H9 (cell line): Measurements from ENCODE around the gene UROS. TPM values are rescaled to one million over a fixed set of nuclear protein-coding genes. Genes with fewer than 3 reads are reported as not detected.

Experiments used
- DNase-seq: peaks from one replicate; pipeline ENCODE4 v3.0.0-alpha.2; 2017
- H2AFZ ChIP-seq: one replicate; pipeline ENCODE4 v1.6.1; 2013; ENCODE audit warnings: mild to moderate bottlenecking, low read length, control low read depth, moderate library complexity
- H2AK5ac ChIP-seq: 2 replicates; pipeline ENCODE4 v1.6.1; 2013; ENCODE audit warnings: low read length, control low read depth, mixed read lengths; ENCODE audit not compliant: insufficient read length
- H2BK120ac ChIP-seq: one replicate; pipeline ENCODE4 v1.6.1; 2013; ENCODE audit warnings: low read depth, mild to moderate bottlenecking, low read length, control low read depth, inconsistent platforms; ENCODE audit not compliant: poor library complexity, severe bottlenecking
- H2BK12ac ChIP-seq: 2 replicates; pipeline ENCODE4 v1.6.1; 2013; ENCODE audit warnings: low read length, control low read depth, mixed read lengths, low read depth; ENCODE audit not compliant: insufficient read length
- H2BK15ac ChIP-seq: 2 replicates; pipeline ENCODE4 v1.6.1; 2013; ENCODE audit warnings: low read depth, low read length, control low read depth
- H2BK20ac ChIP-seq: one replicate; pipeline ENCODE4 v1.6.1; 2013; ENCODE audit warnings: low read depth, mild to moderate bottlenecking, low read length, control low read depth, inconsistent platforms; ENCODE audit not compliant: poor library complexity, severe bottlenecking
- H2BK5ac ChIP-seq: 2 replicates; pipeline ENCODE4 v1.6.1; 2013; ENCODE audit warnings: low read length, control low read depth, mixed read lengths; ENCODE audit not compliant: insufficient read length
- H3K14ac ChIP-seq: 2 replicates; pipeline ENCODE4 v1.6.1; 2013; ENCODE audit warnings: low read length, control low read depth; ENCODE audit not compliant: insufficient read depth
- H3K18ac ChIP-seq: 2 replicates; pipeline ENCODE4 v1.6.1; 2013; ENCODE audit warnings: low read depth, mild to moderate bottlenecking, mixed read lengths, low read length, control low read depth; ENCODE audit not compliant: insufficient read length
- H3K23ac ChIP-seq: 2 replicates; pipeline ENCODE4 v1.6.1; 2013; ENCODE audit warnings: low read length, control low read depth, mixed read lengths, low read depth; ENCODE audit not compliant: insufficient read length
- H3K23me2 ChIP-seq: 2 replicates; pipeline ENCODE4 v1.6.1; 2013; ENCODE audit warnings: low read depth, mild to moderate bottlenecking, mixed read lengths, low read length, control low read depth; ENCODE audit not compliant: insufficient read length, poor library complexity, severe bottlenecking
- H3K27ac ChIP-seq: 2 replicates; pipeline ENCODE4 v1.5.1; 2013; ENCODE audit warnings: low read length, control low read depth, mixed read lengths, low read depth; ENCODE audit not compliant: insufficient read length
- H3K27me3 ChIP-seq: 2 replicates; pipeline ENCODE4 v1.6.1; 2013; ENCODE audit warnings: low read length, control low read depth, inconsistent platforms; ENCODE audit not compliant: insufficient read depth
- H3K4ac ChIP-seq: 2 replicates; pipeline ENCODE4 v1.6.1; 2013; ENCODE audit warnings: low read depth, mild to moderate bottlenecking, control low read depth, inconsistent platforms, low read length, moderate library complexity
- H3K4me1 ChIP-seq: 2 replicates; pipeline ENCODE4 v1.6.1; 2013; ENCODE audit warnings: low read length, control low read depth, inconsistent platforms; ENCODE audit not compliant: insufficient read depth
- H3K4me2 ChIP-seq: 2 replicates; pipeline ENCODE4 v1.6.1; 2013; ENCODE audit warnings: low read length, control low read depth, mixed read lengths; ENCODE audit not compliant: insufficient read length, insufficient read depth
- H3K56ac ChIP-seq: 2 replicates; pipeline ENCODE4 v1.6.1; 2013; ENCODE audit warnings: low read depth, mild to moderate bottlenecking, mixed read lengths, low read length, control low read depth; ENCODE audit not compliant: insufficient read length
- H3K79me1 ChIP-seq: 2 replicates; pipeline ENCODE4 v1.6.1; 2013; ENCODE audit warnings: low read depth, mild to moderate bottlenecking, moderate library complexity, low read length, control low read depth, inconsistent platforms; ENCODE audit not compliant: insufficient read depth, poor library complexity, severe bottlenecking
- H3K79me2 ChIP-seq: 2 replicates; pipeline ENCODE4 v1.6.1; 2013; ENCODE audit warnings: low read length, control low read depth, inconsistent platforms; ENCODE audit not compliant: insufficient read depth
- H3K9ac ChIP-seq: 2 replicates; pipeline ENCODE4 v1.6.1; 2013; ENCODE audit warnings: low read length, control low read depth, mixed read lengths; ENCODE audit not compliant: insufficient read length; ENCODE audit errors: extremely low read depth
- H3K9me3 ChIP-seq: one replicate; pipeline ENCODE4 v1.6.1; 2013; ENCODE audit warnings: low read depth, low read length, inconsistent platforms; ENCODE audit not compliant: control insufficient read depth
- H3T11ph ChIP-seq: one replicate; pipeline ENCODE4 v1.6.1; 2013; ENCODE audit warnings: mild to moderate bottlenecking, low read length, control low read depth, inconsistent platforms
- H4K20me1 ChIP-seq: one replicate; pipeline ENCODE4 v1.6.1; 2013; ENCODE audit not compliant: control insufficient read depth, insufficient read length, insufficient read depth
- H4K5ac ChIP-seq: 2 replicates; pipeline ENCODE4 v1.6.1; 2013; ENCODE audit warnings: low read depth, mild to moderate bottlenecking, mixed read lengths, low read length, control low read depth; ENCODE audit not compliant: insufficient read length
- H4K8ac ChIP-seq: replicated peaks from 2 replicates; pipeline ENCODE4 v1.6.1; 2013; ENCODE audit warnings: low read length, control low read depth, mixed read lengths, low read depth; ENCODE audit not compliant: insufficient read length
- H4K91ac ChIP-seq: 2 replicates; pipeline ENCODE4 v1.6.1; 2013; ENCODE audit warnings: low read depth, mild to moderate bottlenecking, moderate library complexity, mixed read lengths, low read length, control low read depth; ENCODE audit not compliant: insufficient read length
- H3K27ac Mint-ChIP-seq, 3 experiments: 2 replicates in 2 of 3; 3 replicates in 1 of 3; pipeline ENCODE4 v1.8.0; 2020 to 2021; ENCODE audit warnings: mixed read lengths in 3 of 3, mild to moderate bottlenecking in 1 of 3, moderate library complexity in 1 of 3
- H3K27me3 Mint-ChIP-seq: 2 replicates; pipeline ENCODE4 v1.8.0; 2021; ENCODE audit warnings: low read depth, mild to moderate bottlenecking, moderate library complexity, mixed read lengths
- H3K36me3 Mint-ChIP-seq, 3 experiments: 2 replicates in 2 of 3; 3 replicates in 1 of 3; pipeline ENCODE4 v1.8.0; 2020 to 2021; ENCODE audit warnings: low read depth in 3 of 3, mixed read lengths in 3 of 3; ENCODE audit not compliant: insufficient read depth in 1 of 3
- H3K4me1 Mint-ChIP-seq, 2 experiments: 2 replicates each; pipeline ENCODE4 v1.8.0; 2020; ENCODE audit warnings: mixed read lengths in 2 of 2
- H3K4me3 Mint-ChIP-seq, 2 experiments: 2 replicates in 1 of 2; 3 replicates in 1 of 2; pipeline ENCODE4 v1.8.0; 2020 to 2021; ENCODE audit warnings: mild to moderate bottlenecking in 2 of 2, mixed read lengths in 2 of 2, moderate library complexity in 1 of 2
- H3K9me3 Mint-ChIP-seq, 2 experiments: 2 replicates in 1 of 2; 3 replicates in 1 of 2; pipeline ENCODE4 v1.8.0; 2020; ENCODE audit warnings: mild to moderate bottlenecking in 2 of 2, mixed read lengths in 2 of 2, moderate library complexity in 1 of 2
- CTCF ChIP-seq: fragments of 200-600 bp; sonication (generic); conservative IDR thresholded peaks from 3 replicates; pipeline ENCODE4 v1.8.0; 2021; ENCODE audit warnings: antibody characterized with exemption, mild to moderate bottlenecking
- WGBS: extraction: QIAGEN DNeasy Blood & Tissue Kit; methylation state at CpG from one replicate; pipeline ENCODE4 v1.1.7; 2013; ENCODE audit warnings: missing lambda C conversion rate, low lambda C conversion rate, mixed read lengths; ENCODE audit not compliant: insufficient read length; ENCODE audit errors: extremely low coverage; 5-methylcytosine and 5-hydroxymethylcytosine counted together
- total RNA-seq: library from RNA; stranded (reverse); gene quantifications from 2 replicates; pipeline ENCODE4 v1.2.1, GENCODE V29; 2021

UROS gene
- total RNA-seq, 1 experiment from 2014 or later, result 42.3 TPM

GRCh38 chr10:125744909-125745308 lies 78.1 kb downstream of the UROS start:
- Histone ChIP-seq H2BK12ac (no peak overlapping the region), H2BK15ac (no peak overlapping the region), H3K79me1 (no peaks in the 10 kb centered on the region), H3K23ac (no peak overlapping the region), H3K79me2 (no peaks in the 10 kb centered on the region), H3K4me2 (no peak overlapping the region), H4K8ac (no peak overlapping the region), H3K4me1 (no peaks in the 10 kb centered on the region), H3K18ac (no peak overlapping the region), H3K9ac (no peak overlapping the region), H4K91ac (no peak overlapping the region), H3K27ac (no peak overlapping the region), H3T11ph (no peak overlapping the region), H2AFZ (no peak overlapping the region), H2BK20ac (no peak overlapping the region), H2BK5ac (no peak overlapping the region), H3K56ac (no peak overlapping the region), H4K20me1 (no peaks in the 10 kb centered on the region), H2AK5ac (no peak overlapping the region), H3K27me3 (no peaks in the 10 kb centered on the region), H3K14ac (no peak overlapping the region), H3K9me3 (no peaks in the 10 kb centered on the region), H3K23me2 (no peaks in the 10 kb centered on the region), H3K4ac (no peak overlapping the region), H4K5ac (no peak overlapping the region), H2BK120ac (no peak overlapping the region)
- H3K4me3 Mint-ChIP-seq, result no peak overlapping the region
- H3K9me3 Mint-ChIP-seq, result no peaks in the 10 kb centered on the region
- no peak for DNase-seq
- peaks cover 42 to 90% (median 82%) of the 10 kb centered on the region in 3 experiments; a peak in 6 of 7 replicates for H3K36me3 Mint-ChIP-seq
- peak overlapping the region in 1 of 3 experiments; percentile 34; a peak in 1 of 7 replicates for H3K27ac Mint-ChIP-seq
- no peaks in the 10 kb centered on the region for H3K27me3 Mint-ChIP-seq
- WGBS, result no CpG with 5 or more reads among the region's 2 CpGs
- TF ChIP-seq CTCF, result no peak
- no peaks in the 10 kb centered on the region for H3K4me1 Mint-ChIP-seq
